ENCODE data around the gene SH2D3C.

SH2D3C gene

GRCh38 chr9:127731938-127732337 is 46.5 kb downstream of the SH2D3C start:
- Histone ChIP-seq H3K36me3 (ENCODE audit: control insufficient read depth in 1 of 2, insufficient read depth in 2 of 2, low read length in 2 of 2) (peaks cover 0 to 15% of the 10 kb centered on the region in 2 donors), H3K27me3 (ENCODE audit: low read depth, low read length) (no peaks in the 10 kb centered on the region), H3K4me1 (ENCODE audit: control insufficient read depth in 1 of 2, insufficient read depth in 2 of 2, low read length in 2 of 2) (peaks cover 4 to 18% of the 10 kb centered on the region in 2 donors), H3K27ac (ENCODE audit: low read length) (no peak overlapping the region), H3K9me3 (ENCODE audit: control insufficient read depth in 1 of 2, low read length in 2 of 2) (no peaks in the 10 kb centered on the region), H3K4me3 (ENCODE audit: low read depth in 1 of 2, low read length in 2 of 2) (no peak overlapping the region)

GRCh38 chr9:127730799-127731410 is 47.6 kb downstream of the SH2D3C start:
- Histone ChIP-seq H3K27me3 (ENCODE audit: low read depth, low read length) (no peaks in the 10 kb centered on the region), H3K27ac (ENCODE audit: low read length) (no peak overlapping the region), H3K4me1 (ENCODE audit: control insufficient read depth in 1 of 2, insufficient read depth in 2 of 2, low read length in 2 of 2) (peaks cover 4 to 18% of the 10 kb centered on the region in 2 donors), H3K4me3 (ENCODE audit: low read depth in 1 of 2, low read length in 2 of 2) (no peak overlapping the region), H3K9me3 (ENCODE audit: control insufficient read depth in 1 of 2, low read length in 2 of 2) (no peaks in the 10 kb centered on the region), H3K36me3 (ENCODE audit: control insufficient read depth in 1 of 2, insufficient read depth in 2 of 2, low read length in 2 of 2) (peaks cover 0 to 15% of the 10 kb centered on the region in 2 donors)

- Histone ChIP-seq H3K4me3 (ENCODE audit: low read depth in 1 of 2, low read length in 2 of 2) (no peak overlapping the region), H3K4me1 (ENCODE audit: control insufficient read depth in 1 of 2, insufficient read depth in 2 of 2, low read length in 2 of 2) (peaks cover 0 to 14% of the 10 kb centered on the region in 2 donors), H3K27me3 (ENCODE audit: low read depth, low read length) (no peaks in the 10 kb centered on the region), H3K36me3 (ENCODE audit: control insufficient read depth in 1 of 2, insufficient read depth in 2 of 2, low read length in 2 of 2) (peaks cover 0 to 15% of the 10 kb centered on the region in 2 donors), H3K27ac (ENCODE audit: low read length) (no peak overlapping the region), H3K9me3 (ENCODE audit: control insufficient read depth in 1 of 2, low read length in 2 of 2) (no peaks in the 10 kb centered on the region)
Observed at GRCh38 chr9:127730262-127730661, 48.2 kb downstream of the SH2D3C start.

GRCh38 chr9:127729522-127730256 is 48.8 kb downstream of the SH2D3C start:
- peaks cover 0 to 15% of the 10 kb centered on the region in 2 donors for H3K36me3 ChIP-seq (ENCODE audit: control insufficient read depth in 1 of 2, insufficient read depth in 2 of 2, low read length in 2 of 2)
- no peaks in the 10 kb centered on the region for H3K27me3 ChIP-seq (ENCODE audit: low read depth, low read length)
- peaks cover 0 to 15% of the 10 kb centered on the region in 2 donors for H3K4me1 ChIP-seq (ENCODE audit: control insufficient read depth in 1 of 2, insufficient read depth in 2 of 2, low read length in 2 of 2)
- H3K27ac ChIP-seq (ENCODE audit: low read length), result no peak overlapping the region
- H3K4me3 ChIP-seq (ENCODE audit: low read depth in 1 of 2, low read length in 2 of 2), result no peak overlapping the region
- H3K9me3 ChIP-seq (ENCODE audit: control insufficient read depth in 1 of 2, low read length in 2 of 2), result no peaks in the 10 kb centered on the region

- Histone ChIP-seq H3K4me3 (ENCODE audit: low read depth in 1 of 2, low read length in 2 of 2) (no peak overlapping the region), H3K4me1 (ENCODE audit: control insufficient read depth in 1 of 2, insufficient read depth in 2 of 2, low read length in 2 of 2) (peaks cover 0 to 9% of the 10 kb centered on the region in 2 donors), H3K27ac (ENCODE audit: low read length) (no peak overlapping the region), H3K9me3 (ENCODE audit: control insufficient read depth in 1 of 2, low read length in 2 of 2) (no peaks in the 10 kb centered on the region), H3K27me3 (ENCODE audit: low read depth, low read length) (no peaks in the 10 kb centered on the region), H3K36me3 (ENCODE audit: control insufficient read depth in 1 of 2, insufficient read depth in 2 of 2, low read length in 2 of 2) (peaks cover 0 to 15% of the 10 kb centered on the region in 2 donors)
Observed at GRCh38 chr9:127728808-127729207, 49.7 kb downstream of the SH2D3C start.

GRCh38 chr9:127726871-127727270 is 51.6 kb downstream of the SH2D3C start:
- Histone ChIP-seq H3K9me3 (ENCODE audit: control insufficient read depth in 1 of 2, low read length in 2 of 2) (no peaks in the 10 kb centered on the region), H3K4me3 (ENCODE audit: low read depth in 1 of 2, low read length in 2 of 2) (no peak overlapping the region), H3K27me3 (ENCODE audit: low read depth, low read length) (no peaks in the 10 kb centered on the region), H3K27ac (ENCODE audit: low read length) (no peak overlapping the region), H3K36me3 (ENCODE audit: control insufficient read depth in 1 of 2, insufficient read depth in 2 of 2, low read length in 2 of 2) (peaks cover 0 to 5% of the 10 kb centered on the region in 2 donors), H3K4me1 (ENCODE audit: control insufficient read depth in 1 of 2, insufficient read depth in 2 of 2, low read length in 2 of 2) (peaks cover 0 to 7% of the 10 kb centered on the region in 2 donors)

- peaks cover 0 to 5% of the 10 kb centered on the region in 2 donors for H3K4me1 ChIP-seq (ENCODE audit: control insufficient read depth in 1 of 2, insufficient read depth in 2 of 2, low read length in 2 of 2)
- H3K27ac ChIP-seq (ENCODE audit: low read length), result no peak overlapping the region
- H3K27me3 ChIP-seq (ENCODE audit: low read depth, low read length), result no peaks in the 10 kb centered on the region
- no peaks in the 10 kb centered on the region for H3K36me3 ChIP-seq (ENCODE audit: control insufficient read depth in 1 of 2, insufficient read depth in 2 of 2, low read length in 2 of 2)
- no peak overlapping the region for H3K4me3 ChIP-seq (ENCODE audit: low read depth in 1 of 2, low read length in 2 of 2)
- no peaks in the 10 kb centered on the region for H3K9me3 ChIP-seq (ENCODE audit: control insufficient read depth in 1 of 2, low read length in 2 of 2)
Observed at GRCh38 chr9:127724012-127724411, 54.5 kb downstream of the SH2D3C start.

GRCh38 chr9:127723444-127723843 is 55.0 kb downstream of the SH2D3C start:
- H3K4me3 ChIP-seq (ENCODE audit: low read depth in 1 of 2, low read length in 2 of 2), result no peak overlapping the region
- H3K4me1 ChIP-seq (ENCODE audit: control insufficient read depth in 1 of 2, insufficient read depth in 2 of 2, low read length in 2 of 2), result peaks cover 0 to 5% of the 10 kb centered on the region in 2 donors
- no peaks in the 10 kb centered on the region for H3K27me3 ChIP-seq (ENCODE audit: low read depth, low read length)
- H3K27ac ChIP-seq (ENCODE audit: low read length), result no peak overlapping the region
- no peaks in the 10 kb centered on the region for H3K36me3 ChIP-seq (ENCODE audit: control insufficient read depth in 1 of 2, insufficient read depth in 2 of 2, low read length in 2 of 2)
- H3K9me3 ChIP-seq (ENCODE audit: control insufficient read depth in 1 of 2, low read length in 2 of 2), result no peaks in the 10 kb centered on the region

GRCh38 chr9:127723013-127723412 is 55.5 kb downstream of the SH2D3C start:
- Histone ChIP-seq H3K27me3 (ENCODE audit: low read depth, low read length) (no peaks in the 10 kb centered on the region), H3K36me3 (ENCODE audit: control insufficient read depth in 1 of 2, insufficient read depth in 2 of 2, low read length in 2 of 2) (no peaks in the 10 kb centered on the region), H3K9me3 (ENCODE audit: control insufficient read depth in 1 of 2, low read length in 2 of 2) (no peaks in the 10 kb centered on the region), H3K27ac (ENCODE audit: low read length) (no peak overlapping the region), H3K4me3 (ENCODE audit: low read depth in 1 of 2, low read length in 2 of 2) (no peak overlapping the region), H3K4me1 (ENCODE audit: control insufficient read depth in 1 of 2, insufficient read depth in 2 of 2, low read length in 2 of 2) (peaks cover 0 to 5% of the 10 kb centered on the region in 2 donors)

GRCh38 chr9:127722055-127722745 is 56.3 kb downstream of the SH2D3C start:
- Histone ChIP-seq H3K36me3 (ENCODE audit: control insufficient read depth in 1 of 2, insufficient read depth in 2 of 2, low read length in 2 of 2) (no peaks in the 10 kb centered on the region), H3K9me3 (ENCODE audit: control insufficient read depth in 1 of 2, low read length in 2 of 2) (no peaks in the 10 kb centered on the region), H3K4me3 (ENCODE audit: low read depth in 1 of 2, low read length in 2 of 2) (no peak overlapping the region), H3K4me1 (ENCODE audit: control insufficient read depth in 1 of 2, insufficient read depth in 2 of 2, low read length in 2 of 2) (peaks cover 0 to 5% of the 10 kb centered on the region in 2 donors), H3K27ac (ENCODE audit: low read length) (no peak overlapping the region), H3K27me3 (ENCODE audit: low read depth, low read length) (no peaks in the 10 kb centered on the region)

- H3K4me1 ChIP-seq (ENCODE audit: control insufficient read depth in 1 of 2, insufficient read depth in 2 of 2, low read length in 2 of 2), result peaks cover 0 to 6% of the 10 kb centered on the region in 2 donors
- no peak overlapping the region for H3K4me3 ChIP-seq (ENCODE audit: low read depth in 1 of 2, low read length in 2 of 2)
- no peaks in the 10 kb centered on the region for H3K36me3 ChIP-seq (ENCODE audit: control insufficient read depth in 1 of 2, insufficient read depth in 2 of 2, low read length in 2 of 2)
- no peak overlapping the region for H3K27ac ChIP-seq (ENCODE audit: low read length)
- H3K9me3 ChIP-seq (ENCODE audit: control insufficient read depth in 1 of 2, low read length in 2 of 2), result no peaks in the 10 kb centered on the region
- H3K27me3 ChIP-seq (ENCODE audit: low read depth, low read length), result no peaks in the 10 kb centered on the region
Observed at GRCh38 chr9:127721391-127721821, 57.1 kb downstream of the SH2D3C start.
